Retinal pigment epithelial cell (primary cell): Measurements from ENCODE around the gene ZBTB7A.

Source experiments
- DNase-seq: peaks from one replicate; pipeline ENCODE4 v3.0.0-alpha.2; 2010; ENCODE audit warnings: low read depth
- H3K4me3 ChIP-seq: 2 replicates; pipeline ENCODE4 v1.5.1; 2011; ENCODE audit warnings: mild to moderate bottlenecking, low read length, control low read depth, moderate library complexity
- TF ChIP-seq, protein P1 (sequence below): conservative IDR thresholded peaks from 2 replicates; pipeline ENCODE4 v1.5.1; 2011; ENCODE audit warnings: low read depth, low read length, control low read depth, inconsistent platforms

ZBTB7A gene

DNA sequence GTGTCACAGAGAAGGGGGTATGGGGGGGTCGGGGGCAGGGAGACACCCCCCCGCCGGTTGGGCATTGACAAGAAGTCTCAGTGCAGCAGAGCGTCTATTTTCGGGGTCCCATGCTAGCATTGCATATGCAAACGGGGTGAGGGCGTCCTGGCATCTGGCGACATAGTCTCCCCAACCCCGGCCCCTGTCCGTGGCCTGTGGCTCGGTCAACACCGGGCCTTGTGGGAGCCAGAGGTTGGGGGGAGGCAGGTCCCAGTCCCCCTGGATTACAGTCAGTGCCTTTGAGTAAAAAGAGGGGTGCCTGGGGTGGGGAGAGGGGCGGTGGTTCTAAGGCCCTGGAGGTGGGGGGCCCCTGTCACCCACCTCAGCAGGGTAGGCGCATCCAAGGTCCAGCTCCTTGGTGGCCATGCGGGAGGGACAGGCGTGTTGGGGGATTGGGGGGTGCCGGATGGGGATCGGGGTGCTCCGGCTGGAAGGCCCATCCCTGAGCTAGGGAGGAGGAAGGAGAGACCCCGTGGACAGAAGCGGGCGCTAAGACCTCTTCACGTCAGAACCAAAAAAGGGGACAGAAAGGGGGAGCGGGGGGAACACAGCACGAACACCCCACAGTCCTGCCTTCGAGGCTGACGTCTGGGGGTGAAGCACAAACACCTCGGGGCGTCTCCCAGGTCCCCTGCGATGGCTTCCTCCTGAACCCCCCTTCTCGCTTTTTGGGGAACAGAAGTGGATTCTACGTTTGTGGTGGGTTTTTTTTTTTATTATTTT lies 20.9 kb downstream of the ZBTB7A start:
- H3K4me3 ChIP-seq, result no peak overlapping the region
- TF ChIP-seq, protein P1, sequence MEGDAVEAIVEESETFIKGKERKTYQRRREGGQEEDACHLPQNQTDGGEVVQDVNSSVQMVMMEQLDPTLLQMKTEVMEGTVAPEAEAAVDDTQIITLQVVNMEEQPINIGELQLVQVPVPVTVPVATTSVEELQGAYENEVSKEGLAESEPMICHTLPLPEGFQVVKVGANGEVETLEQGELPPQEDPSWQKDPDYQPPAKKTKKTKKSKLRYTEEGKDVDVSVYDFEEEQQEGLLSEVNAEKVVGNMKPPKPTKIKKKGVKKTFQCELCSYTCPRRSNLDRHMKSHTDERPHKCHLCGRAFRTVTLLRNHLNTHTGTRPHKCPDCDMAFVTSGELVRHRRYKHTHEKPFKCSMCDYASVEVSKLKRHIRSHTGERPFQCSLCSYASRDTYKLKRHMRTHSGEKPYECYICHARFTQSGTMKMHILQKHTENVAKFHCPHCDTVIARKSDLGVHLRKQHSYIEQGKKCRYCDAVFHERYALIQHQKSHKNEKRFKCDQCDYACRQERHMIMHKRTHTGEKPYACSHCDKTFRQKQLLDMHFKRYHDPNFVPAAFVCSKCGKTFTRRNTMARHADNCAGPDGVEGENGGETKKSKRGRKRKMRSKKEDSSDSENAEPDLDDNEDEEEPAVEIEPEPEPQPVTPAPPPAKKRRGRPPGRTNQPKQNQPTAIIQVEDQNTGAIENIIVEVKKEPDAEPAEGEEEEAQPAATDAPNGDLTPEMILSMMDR, result no peak
- no peak for DNase-seq

DNA sequence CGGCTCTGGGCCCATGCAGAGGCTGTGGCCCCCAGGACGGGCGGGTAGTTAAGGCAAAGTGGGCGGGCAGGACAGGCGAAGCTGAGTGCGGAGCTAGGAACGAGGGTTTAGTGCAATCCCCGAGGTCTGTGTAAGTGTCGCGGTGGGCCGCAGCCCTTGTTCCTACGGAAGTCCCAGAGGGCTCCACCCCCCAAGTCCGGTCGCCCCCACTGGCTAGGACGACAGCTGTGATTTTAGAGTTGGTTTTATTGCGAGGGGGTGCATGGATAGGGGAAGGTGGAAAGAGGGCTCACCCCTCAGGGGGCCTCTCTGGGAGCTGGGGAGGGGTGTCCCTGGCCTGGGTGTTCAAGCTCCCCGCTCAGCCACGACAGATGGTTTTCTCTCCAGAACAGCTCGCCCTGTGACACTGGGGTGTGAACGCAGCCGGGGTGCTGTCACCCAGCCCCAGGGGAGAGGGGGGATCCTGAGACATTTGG lies 21.7 kb downstream of the ZBTB7A start:
- H3K4me3 ChIP-seq, result no peak overlapping the region
- TF ChIP-seq, protein P1, result no peak
- DNase-seq, result no peak

DNA sequence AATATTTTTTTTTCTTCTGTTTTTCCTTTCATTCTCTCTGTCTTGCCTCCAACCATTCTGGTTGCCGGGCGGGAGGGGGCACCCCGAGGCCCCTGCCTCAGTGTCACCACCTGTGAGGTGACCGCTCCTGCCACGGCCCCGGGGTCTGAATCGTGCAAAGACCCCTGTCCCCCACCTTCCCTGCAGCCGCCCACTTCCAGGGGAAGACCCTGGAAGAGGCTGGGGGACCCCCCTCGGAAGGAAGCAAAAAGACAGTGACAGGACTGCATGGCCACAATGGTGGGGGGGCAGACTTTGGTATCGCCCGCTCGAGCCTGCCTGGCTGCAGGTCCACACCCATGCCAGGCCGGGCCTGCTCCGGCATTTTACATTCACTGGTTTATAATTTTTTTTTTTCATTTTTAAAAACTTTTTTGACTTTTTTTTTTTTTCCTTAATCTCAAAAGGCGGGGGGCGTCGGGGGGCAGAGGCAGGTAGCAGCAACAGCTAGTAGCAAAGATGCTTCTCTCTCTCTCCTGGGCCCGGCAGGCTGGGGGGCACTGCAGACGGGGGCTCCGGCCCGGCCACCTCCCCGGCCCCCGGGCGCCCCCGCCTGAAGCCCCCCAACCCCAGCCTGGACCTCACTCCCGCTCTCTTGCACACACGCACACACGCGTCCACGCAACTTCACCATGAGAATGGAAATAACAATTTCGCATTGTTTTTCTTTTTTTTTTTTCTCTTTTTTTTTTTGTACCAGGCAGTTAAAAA lies 22.6 kb downstream of the ZBTB7A start:
- H3K4me3 ChIP-seq, result no peak overlapping the region
- no peak for DNase-seq
- TF ChIP-seq, protein P1, result no peak

DNA sequence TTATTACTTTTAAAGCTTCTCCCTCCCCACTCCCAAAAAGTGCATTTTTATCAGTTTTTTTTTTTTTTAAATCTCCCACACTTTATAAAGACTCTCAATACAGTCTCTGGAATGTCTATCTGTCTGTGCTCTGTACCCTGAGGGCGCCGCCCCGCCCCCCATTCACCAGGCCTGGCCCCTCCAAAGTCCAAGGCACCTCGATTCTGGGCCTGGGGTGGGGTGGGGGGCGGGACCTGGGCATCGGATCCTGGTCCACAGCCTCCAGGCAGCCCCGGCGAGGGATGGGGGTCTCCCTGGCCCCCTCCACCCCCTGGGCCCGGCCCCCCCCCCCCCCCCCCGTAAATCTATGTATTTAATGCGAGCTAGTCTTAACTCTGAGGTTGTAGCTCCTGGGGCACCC lies 23.3 kb downstream of the ZBTB7A start:
- H3K4me3 ChIP-seq, result no peak overlapping the region
- TF ChIP-seq, protein P1, result no peak
- DNase-seq, result no peak

DNA sequence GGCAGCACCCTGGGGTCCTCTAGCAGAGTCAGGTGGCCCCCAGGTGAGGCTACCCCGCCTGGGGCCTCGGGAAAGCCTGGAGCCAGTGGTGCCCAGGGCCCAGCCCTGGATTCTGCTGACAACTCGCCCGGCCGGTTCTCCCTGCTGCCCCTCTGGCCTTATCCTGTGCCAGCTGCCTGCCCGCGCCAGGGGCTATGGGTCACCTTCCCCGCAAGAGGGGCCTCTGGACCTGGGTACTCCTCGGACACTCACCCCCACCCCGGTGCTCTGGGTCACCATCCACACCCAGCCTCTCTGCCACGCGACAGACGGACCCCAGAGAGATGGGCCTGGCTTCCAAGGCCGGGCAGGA lies 24.0 kb downstream of the ZBTB7A start:
- TF ChIP-seq, protein P1, result no peak
- no peak for DNase-seq
- H3K4me3 ChIP-seq, result no peak overlapping the region

DNA sequence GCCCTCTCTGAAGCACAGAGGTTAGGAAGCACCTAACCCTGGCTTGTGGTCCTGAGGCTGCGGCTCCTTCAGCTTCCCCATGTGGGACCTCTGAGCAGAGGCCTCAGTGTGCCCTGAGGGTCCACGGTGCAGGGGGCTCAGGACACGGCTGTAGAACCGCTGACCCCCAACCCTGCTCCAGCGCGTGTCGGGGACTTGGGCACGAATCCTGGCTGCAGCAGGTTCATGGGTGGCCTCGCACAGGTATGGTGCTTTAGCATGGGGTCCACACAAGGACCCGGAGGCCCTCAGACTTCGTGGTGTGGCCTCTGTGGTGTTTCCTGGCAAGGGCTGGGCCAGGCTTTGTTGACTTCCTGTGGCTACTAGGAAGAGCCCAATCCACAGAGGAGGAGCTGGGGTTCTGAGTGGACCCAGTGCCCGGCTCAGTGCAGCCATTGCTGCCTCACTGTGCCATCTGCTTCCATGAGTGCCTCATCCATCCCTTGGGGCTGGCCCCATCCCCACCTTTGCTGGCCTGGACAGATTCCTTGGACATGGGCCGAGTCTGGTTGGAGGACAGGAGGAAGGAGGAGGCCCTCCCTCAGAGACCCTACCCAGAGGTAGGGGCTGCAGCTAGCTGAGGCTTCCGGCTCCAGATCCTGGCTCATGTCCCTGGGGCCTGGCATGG lies 24.5 kb downstream of the ZBTB7A start:
- TF ChIP-seq, protein P1, result no peak
- H3K4me3 ChIP-seq, result no peak overlapping the region
- DNase-seq, result no peak
